Activated naive CD8-positive, alpha-beta T cell treated with anti-CD3 and anti-CD28 coated beads, Interleukin-2, amount 50 U/mL, for 24 hours (primary cell): ENCODE results near the gene CAPN10.

ENCODE experiments used
- ATAC-seq: fragments of 150-1000 bp; cut with Tn5 transposase; one replicate; pipeline ENCODE4 v1.10.0; 2021
- DNase-seq: peaks from one replicate; pipeline ENCODE4 v3.0.0; 2021
- H3K27ac Mint-ChIP-seq: one replicate; pipeline ENCODE4 v1.8.0; 2021; ENCODE audit warnings: mild to moderate bottlenecking, mixed read lengths
- H3K27me3 Mint-ChIP-seq: one replicate; pipeline ENCODE4 v1.8.0; 2021; ENCODE audit warnings: mixed read lengths
- H3K36me3 Mint-ChIP-seq: one replicate; pipeline ENCODE4 v1.8.0; 2021; ENCODE audit warnings: low read depth, mixed read lengths
- H3K4me1 Mint-ChIP-seq: one replicate; pipeline ENCODE4 v1.8.0; 2021; ENCODE audit warnings: mixed read lengths
- H3K4me3 Mint-ChIP-seq: one replicate; pipeline ENCODE4 v1.8.0; 2021; ENCODE audit warnings: mild to moderate bottlenecking, moderate library complexity, mixed read lengths
- H3K9me3 Mint-ChIP-seq: one replicate; pipeline ENCODE4 v1.8.0; 2021; ENCODE audit warnings: mixed read lengths

Gene CAPN10

DNA sequence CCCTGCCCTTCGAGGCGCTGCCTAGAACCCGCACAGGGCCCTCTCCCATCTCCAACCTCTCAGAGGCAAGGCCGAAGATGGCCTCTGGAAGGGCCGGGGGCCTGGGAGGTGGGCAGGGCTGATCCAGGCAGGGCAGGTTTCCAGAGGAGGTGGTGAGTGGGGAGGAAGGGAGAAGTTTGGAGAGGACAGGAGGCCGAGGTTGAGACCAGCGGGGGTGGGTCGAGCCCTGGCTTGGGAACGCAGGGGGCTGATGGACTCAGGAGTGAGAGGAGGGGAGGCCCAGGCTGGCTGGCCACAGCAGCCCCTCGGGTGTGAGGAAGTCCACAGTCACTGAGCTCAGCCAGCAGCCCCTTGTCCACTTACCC is 10.5 kb downstream of the CAPN10 start:
- no peak for DNase-seq
- peaks cover 5% of the 10 kb centered on the region for H3K36me3 Mint-ChIP-seq
- no peak for ATAC-seq
- H3K4me3 Mint-ChIP-seq: no peak overlapping the region
- no peaks in the 10 kb centered on the region for H3K4me1 Mint-ChIP-seq
- no peaks in the 10 kb centered on the region for H3K9me3 Mint-ChIP-seq
- no peak overlapping the region for H3K27ac Mint-ChIP-seq
- H3K27me3 Mint-ChIP-seq: no peaks in the 10 kb centered on the region

DNA sequence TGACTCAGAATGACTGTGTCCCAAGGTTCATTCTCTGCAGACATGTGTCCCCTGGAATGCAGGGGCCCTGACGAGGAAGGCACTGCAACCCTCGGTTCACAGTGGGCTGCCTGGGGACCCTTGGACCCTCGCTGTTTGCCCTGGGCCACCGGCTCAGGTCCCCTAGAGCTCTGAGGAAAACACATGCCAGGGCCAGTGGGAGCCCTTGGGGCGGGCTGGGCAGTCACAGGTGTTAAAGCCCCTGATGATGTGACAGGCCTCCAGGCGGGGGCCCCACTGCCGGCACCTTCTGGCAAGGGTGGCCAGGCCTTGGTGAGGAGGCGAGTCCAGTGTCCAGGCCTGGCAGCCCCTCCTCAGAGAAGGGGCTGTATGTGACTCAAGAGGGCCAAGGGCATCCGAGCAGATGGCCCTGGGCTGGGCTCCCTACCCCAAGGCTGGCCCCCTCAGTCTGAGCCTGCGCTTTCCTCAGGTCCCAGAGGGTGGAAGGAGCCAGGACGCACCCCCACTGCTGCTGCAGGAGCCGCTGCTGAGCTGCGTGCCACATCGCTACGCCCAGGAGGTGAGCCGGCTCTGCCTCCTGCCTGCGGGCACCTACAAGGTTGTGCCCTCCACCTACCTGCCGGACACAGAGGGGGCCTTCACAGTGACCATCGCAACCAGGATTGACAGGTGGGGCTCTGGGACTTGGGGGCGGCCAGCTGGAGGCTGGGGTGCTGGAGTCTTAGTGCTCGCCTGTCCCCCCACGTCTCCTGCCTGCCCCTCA is 11.1 kb downstream of the CAPN10 start:
- Mint-ChIP-seq H3K27ac (no peak overlapping the region), H3K9me3 (no peaks in the 10 kb centered on the region), H3K4me3 (no peak overlapping the region), H3K36me3 (peaks cover 4% of the 10 kb centered on the region), H3K4me1 (no peaks in the 10 kb centered on the region), H3K27me3 (no peaks in the 10 kb centered on the region)
- no peak for ATAC-seq
- no peak for DNase-seq

DNA sequence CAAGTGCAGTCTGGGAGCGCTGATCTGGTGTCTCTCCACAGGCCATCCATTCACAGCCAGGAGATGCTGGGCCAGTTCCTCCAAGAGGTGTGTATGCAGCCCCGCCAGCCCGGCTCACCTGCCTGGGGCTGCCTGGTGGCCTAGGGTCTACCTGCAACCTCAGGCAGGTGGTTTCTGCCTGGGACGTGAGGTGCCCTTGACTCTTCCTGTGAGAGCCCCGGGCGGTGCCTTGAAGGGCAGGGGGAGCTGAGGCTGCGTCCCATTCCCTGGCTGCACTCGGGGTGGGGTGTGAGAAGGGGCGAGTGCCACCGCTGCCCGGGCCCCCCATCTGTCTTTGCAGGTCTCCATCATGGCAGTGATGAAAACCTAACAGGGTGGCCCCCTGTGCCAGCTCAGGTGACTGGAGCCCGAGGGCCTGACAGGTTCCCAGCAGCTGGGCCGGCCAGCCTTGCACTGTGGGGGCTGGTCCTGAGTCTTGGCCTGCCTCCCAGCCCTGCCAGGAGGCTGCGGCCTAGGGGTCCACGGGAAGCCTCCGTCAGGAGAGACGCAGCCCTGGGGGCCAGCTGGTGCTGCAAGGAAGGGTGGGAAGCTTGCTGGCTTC is 11.9 kb downstream of the CAPN10 start:
- H3K9me3 Mint-ChIP-seq: no peaks in the 10 kb centered on the region
- ATAC-seq (no peak), DNase-seq (no peak)
- no peak overlapping the region for H3K27ac Mint-ChIP-seq
- no peaks in the 10 kb centered on the region for H3K27me3 Mint-ChIP-seq
- H3K36me3 Mint-ChIP-seq: peaks cover 2% of the 10 kb centered on the region
- no peak overlapping the region for H3K4me3 Mint-ChIP-seq
- H3K4me1 Mint-ChIP-seq: no peaks in the 10 kb centered on the region

DNA sequence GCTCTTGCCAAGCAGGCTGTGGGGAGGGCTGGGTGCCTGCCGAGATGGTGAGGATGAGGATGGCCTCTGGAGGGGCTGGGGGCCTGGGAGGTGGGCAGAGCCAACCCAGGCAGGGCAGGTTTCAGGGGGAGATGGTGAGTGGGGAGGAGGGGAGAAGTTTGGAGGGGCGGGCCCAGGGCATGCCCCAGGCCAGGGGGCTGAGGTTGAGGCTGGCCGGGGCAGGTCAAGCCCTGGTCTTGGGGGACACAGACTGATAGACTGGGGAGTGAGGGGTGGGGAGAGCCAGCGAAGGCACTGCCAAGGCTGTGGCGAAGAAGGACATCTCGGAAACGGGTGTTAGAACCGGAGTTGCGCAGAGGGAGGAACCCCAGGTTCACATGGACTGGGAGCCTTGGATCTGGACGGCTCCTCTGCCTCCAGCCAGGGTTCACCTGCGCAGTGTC is 12.6 kb downstream of the CAPN10 start:
- Mint-ChIP-seq H3K4me3 (no peak overlapping the region), H3K4me1 (no peaks in the 10 kb centered on the region), H3K9me3 (no peaks in the 10 kb centered on the region), H3K36me3 (peaks cover 2% of the 10 kb centered on the region), H3K27ac (no peak overlapping the region), H3K27me3 (no peaks in the 10 kb centered on the region)
- DNase-seq: no peak
- ATAC-seq: no peak

DNA sequence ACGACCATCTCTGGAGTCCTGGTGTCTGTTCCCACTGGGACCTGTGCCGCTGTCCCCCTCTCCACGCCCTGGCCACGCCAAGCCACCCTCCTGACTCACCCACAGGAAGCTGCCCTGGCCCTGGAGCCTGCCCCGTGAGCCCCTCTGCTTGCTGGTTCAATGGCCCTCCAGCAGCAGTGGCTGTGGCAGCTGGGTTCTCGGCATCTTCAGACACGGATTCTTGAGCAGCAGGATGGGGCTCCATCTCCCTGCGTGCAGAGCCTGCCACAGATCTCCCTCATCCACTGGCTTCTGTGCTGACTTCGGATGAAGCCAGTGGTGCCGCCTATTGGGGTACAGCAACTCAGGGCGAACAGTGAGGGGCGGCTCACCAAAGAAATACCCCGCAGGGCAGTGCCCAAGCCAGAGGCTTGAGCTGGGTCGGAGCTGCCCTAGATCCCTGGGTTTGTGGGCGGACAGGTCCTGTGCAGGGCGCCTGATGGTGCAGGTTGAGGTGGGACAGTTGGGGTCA is 14.0 kb downstream of the CAPN10 start:
- no peak overlapping the region for H3K27ac Mint-ChIP-seq
- H3K4me1 Mint-ChIP-seq: no peaks in the 10 kb centered on the region
- H3K27me3 Mint-ChIP-seq: no peaks in the 10 kb centered on the region
- no peak overlapping the region for H3K4me3 Mint-ChIP-seq
- no peak for DNase-seq
- ATAC-seq: no peak
- H3K36me3 Mint-ChIP-seq: peaks cover 2% of the 10 kb centered on the region
- H3K9me3 Mint-ChIP-seq: no peaks in the 10 kb centered on the region

DNA sequence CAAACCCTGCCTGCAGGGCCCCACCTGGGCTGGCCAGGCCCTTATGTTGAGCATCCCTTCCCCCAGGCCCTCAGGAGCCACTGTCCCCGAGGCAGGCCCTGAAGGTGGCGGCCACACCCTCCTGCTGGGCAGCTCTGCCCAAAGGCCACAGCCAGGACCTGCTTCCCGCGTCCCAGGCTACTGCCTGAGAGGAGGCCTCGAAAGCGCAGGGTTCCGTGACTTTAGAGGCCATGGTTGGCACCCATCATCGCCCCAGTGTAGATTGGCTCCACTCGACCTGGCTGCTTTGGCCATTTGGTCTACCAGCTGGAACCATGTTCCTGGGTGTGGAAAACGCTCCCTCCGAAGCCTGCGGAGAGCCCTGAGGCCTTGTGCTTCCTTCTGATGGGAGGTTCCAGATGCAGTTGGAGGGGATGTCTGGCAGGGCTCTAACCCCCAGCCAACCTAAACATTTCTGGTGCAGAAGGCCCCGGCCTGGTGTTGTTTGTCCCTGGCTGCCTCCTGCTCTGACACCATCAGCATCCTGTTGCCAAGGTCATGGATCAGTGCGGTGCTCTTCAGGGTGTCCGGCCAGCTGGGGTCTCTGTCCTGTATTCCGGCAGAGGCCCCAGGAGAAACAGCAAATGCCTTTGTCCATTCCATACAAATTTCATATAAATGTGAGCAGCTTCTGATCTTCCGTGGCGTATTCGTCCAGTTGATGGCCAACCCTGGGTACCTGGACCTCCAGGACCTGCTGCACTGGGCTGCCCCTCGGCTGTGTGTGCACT is 14.7 kb downstream of the CAPN10 start:
- no peak overlapping the region for H3K27ac Mint-ChIP-seq
- H3K36me3 Mint-ChIP-seq: peaks cover 2% of the 10 kb centered on the region
- no peak for DNase-seq
- H3K4me3 Mint-ChIP-seq: no peak overlapping the region
- H3K9me3 Mint-ChIP-seq: no peaks in the 10 kb centered on the region
- no peak for ATAC-seq
- H3K4me1 Mint-ChIP-seq: no peaks in the 10 kb centered on the region
- H3K27me3 Mint-ChIP-seq: no peaks in the 10 kb centered on the region

DNA sequence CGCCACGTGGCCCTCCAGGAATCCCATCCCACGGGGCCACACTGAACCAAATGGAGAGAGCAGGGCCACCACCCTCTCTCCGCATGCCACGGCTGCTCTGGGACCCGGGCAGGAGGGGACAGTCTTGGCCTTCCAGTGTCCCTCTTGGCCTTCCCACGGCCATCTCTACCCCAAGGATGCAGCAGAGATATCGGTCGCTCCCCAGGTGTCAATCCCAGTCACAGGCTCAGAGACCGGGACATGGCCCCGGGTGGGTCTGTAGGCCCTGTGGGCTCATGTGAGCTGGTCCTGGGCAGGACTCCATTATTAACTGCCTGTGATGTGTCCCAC is 15.3 kb downstream of the CAPN10 start:
- no peak overlapping the region for H3K4me3 Mint-ChIP-seq
- no peaks in the 10 kb centered on the region for H3K27me3 Mint-ChIP-seq

DNA sequence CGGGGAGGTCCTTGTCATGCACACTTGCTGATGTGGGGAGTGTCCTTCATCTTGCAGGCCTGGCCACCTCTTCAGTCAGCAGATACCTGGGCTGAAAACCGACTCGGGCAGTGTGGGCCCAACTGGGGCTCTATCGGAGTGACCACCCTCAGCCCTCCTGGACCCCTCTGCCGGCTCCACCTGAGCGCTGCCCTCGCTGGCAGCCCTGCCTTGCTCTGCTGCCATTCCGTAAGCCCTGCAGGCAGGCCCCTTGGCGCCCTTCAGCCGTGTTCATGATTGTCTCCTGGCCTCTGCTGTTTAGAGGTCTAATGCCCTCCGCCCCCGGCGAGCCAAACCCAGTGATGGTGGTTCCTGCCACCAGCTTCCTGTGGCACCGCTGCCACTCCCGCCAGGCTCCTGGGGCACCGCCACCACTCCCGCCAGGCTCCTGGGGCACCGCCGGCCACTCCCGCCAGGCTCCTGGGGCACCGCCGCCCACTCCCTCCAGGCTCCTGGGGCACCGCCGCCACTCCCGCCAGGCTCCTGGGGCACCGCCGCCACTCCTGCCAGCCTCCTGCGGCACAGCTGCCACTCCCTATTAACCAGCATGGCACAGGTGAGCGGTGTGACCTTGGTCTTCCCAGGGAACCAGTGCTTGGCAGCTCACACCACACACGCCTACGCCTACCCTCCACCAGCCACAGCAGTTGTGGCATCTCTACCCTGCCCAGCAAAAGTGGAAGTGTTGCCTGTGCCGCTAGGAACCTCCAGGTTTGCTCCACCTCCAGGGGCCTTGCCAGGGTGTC is 15.9 kb downstream of the CAPN10 start:
- Mint-ChIP-seq H3K4me1 (no peaks in the 10 kb centered on the region), H3K36me3 (peaks cover 2% of the 10 kb centered on the region), H3K27me3 (no peaks in the 10 kb centered on the region), H3K27ac (no peak overlapping the region), H3K9me3 (no peaks in the 10 kb centered on the region), H3K4me3 (no peak overlapping the region)
- no peak for DNase-seq
- no peak for ATAC-seq

More for the DNA sequence above, 15.3 kb downstream of the CAPN10 start:
- Mint-ChIP-seq H3K36me3 (peaks cover 2% of the 10 kb centered on the region), H3K9me3 (no peaks in the 10 kb centered on the region), H3K27ac (no peak overlapping the region), H3K4me1 (no peaks in the 10 kb centered on the region)
- DNase-seq: no peak
- ATAC-seq: no peak

DNA sequence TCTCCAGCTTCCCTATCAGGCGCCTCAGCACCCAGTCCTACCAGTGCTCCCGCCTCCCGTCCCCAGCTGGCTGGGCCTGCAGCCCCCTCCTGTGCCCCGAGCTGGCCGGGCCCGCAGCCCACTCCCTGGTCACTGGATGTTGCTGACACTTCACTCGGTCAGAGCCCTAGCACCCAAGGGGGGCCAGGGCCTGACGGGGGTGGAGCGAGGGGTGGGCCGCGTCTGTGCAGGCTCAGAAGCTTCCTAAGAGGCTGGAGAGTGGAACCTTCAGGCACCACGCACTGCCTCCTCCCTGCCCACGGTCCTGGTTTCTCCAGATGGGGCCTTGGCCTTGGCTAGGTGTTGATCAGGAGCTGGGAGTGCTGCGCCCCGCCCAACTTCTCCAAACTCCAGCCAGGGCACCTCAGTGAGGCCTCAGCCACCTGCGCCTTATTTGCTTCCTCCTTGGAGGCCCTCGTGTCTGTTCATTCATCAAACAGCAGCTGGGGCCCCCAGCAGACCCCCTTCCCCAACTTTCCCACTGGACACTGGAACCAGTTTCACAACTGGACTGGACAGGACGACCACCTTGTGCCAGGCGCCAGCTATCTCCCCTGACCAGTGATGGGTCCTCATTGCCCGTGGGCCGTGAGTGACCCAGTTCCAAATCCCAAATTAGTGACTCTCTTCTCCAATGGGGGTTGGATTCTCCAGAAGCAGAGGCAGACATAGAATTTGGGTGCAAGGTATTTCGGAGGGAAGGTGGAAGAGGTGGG is 16.7 kb downstream of the CAPN10 start:
- peaks cover 2% of the 10 kb centered on the region for H3K36me3 Mint-ChIP-seq
- DNase-seq (no peak), ATAC-seq (no peak)
- H3K4me3 Mint-ChIP-seq: no peak overlapping the region
- H3K9me3 Mint-ChIP-seq: no peaks in the 10 kb centered on the region
- H3K4me1 Mint-ChIP-seq: no peaks in the 10 kb centered on the region
- H3K27me3 Mint-ChIP-seq: no peaks in the 10 kb centered on the region
- no peak overlapping the region for H3K27ac Mint-ChIP-seq

DNA sequence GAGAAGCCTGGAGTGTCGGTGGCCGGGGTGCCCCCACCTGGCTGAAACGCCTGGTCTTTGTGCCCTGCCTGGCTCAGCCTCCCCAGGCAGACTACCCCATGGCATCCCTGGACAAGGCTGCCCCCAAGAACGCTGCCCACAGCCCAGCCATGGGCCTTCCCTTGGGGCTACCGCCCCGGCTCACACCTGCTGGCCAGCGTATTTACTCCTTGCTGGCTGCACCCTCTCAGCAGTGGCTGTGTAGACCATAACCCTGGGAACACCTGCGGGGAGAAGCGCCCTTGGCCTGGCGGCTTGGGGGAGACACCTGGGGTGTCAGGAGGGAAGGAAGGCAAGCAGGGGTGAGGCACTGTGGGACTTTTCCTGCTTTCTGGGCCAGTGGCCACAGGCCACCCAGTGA is 17.3 kb downstream of the CAPN10 start:
- Mint-ChIP-seq H3K27me3 (no peaks in the 10 kb centered on the region), H3K9me3 (no peaks in the 10 kb centered on the region), H3K27ac (no peak overlapping the region), H3K4me3 (no peak overlapping the region), H3K4me1 (no peaks in the 10 kb centered on the region), H3K36me3 (peaks cover 2% of the 10 kb centered on the region)
- ATAC-seq (peak; percentile 7), DNase-seq (no peak)

DNA sequence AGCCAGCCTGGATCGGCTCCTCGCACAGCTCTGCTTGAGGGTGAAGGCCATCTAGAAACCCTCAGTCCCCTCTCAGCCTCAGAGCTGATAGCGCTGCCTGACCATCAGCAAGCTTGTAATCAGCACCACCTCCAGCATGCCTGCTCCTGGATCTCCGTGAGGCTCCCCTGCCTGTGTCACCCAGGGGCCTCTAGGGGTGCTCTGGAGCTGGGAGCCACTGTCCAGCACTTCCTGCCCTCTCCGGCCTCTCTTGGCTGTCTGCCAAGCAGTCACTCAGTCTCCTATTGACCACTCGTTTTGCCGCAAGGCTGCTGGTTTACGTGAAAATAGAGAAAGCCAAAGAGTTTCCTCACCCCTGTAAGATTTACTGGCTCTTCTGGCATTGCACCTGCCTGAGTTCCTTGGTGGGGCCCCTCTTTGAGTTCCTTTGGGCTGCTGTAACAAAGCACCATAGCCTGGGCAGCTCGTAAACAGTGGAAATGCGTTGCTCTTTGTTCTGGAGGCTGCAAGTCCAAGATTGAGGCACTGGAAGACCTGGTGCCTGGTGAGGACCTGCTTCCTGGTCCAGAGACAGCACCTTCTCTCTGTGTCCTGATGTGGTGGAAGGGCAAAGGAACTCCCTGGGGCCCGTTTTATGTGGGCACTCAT is 17.9 kb downstream of the CAPN10 start:
- Mint-ChIP-seq H3K4me1 (no peaks in the 10 kb centered on the region), H3K9me3 (no peaks in the 10 kb centered on the region), H3K27ac (no peak overlapping the region), H3K27me3 (no peaks in the 10 kb centered on the region), H3K36me3 (no peaks in the 10 kb centered on the region), H3K4me3 (no peak overlapping the region)
- DNase-seq (no peak), ATAC-seq (no peak)

DNA sequence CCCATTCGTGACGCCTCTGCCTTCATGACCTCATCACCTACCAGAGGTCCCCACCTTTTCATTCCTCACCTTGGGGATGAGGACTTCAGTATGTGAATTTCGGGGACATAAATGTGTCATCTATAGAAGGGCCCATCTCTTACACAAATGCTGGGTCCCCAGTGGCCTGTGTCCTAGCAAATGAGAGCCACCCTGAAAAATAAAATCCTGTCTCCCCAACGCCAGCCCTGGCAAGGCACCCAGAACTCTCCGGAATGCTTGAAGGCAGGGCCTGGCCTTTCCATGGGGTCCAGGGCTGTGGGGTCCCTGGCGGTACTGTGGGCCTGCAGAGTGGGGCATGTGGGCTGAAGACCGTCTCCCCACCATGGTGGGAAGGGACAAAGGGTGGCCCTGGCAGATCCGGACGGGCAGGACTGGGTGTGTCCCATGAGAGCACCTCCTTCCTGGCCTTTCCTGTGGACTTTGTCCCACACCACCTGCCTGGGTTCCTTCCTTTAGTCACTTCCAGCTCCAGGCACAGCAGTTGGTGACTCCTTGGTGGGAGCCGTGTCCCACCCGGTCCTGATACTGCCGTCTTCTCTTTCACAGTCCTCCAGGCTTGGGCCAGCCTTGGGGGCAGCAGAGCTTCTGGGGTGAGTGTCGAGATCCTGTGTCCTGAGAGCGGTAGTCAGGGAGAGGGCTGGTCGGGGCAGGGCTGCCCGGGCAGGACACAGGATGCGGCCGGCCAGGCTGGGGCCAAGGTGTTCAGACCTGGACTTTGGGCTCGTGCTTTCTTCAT is 18.6 kb downstream of the CAPN10 start:
- Mint-ChIP-seq H3K4me1 (no peaks in the 10 kb centered on the region), H3K27ac (no peak overlapping the region), H3K27me3 (no peaks in the 10 kb centered on the region), H3K4me3 (no peak overlapping the region), H3K9me3 (no peaks in the 10 kb centered on the region), H3K36me3 (no peaks in the 10 kb centered on the region)
- ATAC-seq (no peak), DNase-seq (no peak)
